GM10266 (cell line): ENCODE measurements around the gene LAMTOR2.

Experiments
- DNase-seq: peaks from one replicate; pipeline ENCODE4 v3.0.0; 2012; ENCODE audit errors: extremely low spot score
- TF ChIP-seq, protein P1 (sequence below): IDR thresholded peaks from 2 replicates; pipeline ENCODE4 v1.5.1; 2012; ENCODE audit warnings: mild to moderate bottlenecking, low read depth; ENCODE audit not compliant: control insufficient read depth, insufficient read depth; ENCODE audit errors: missing control alignments

LAMTOR2 gene

DNA sequence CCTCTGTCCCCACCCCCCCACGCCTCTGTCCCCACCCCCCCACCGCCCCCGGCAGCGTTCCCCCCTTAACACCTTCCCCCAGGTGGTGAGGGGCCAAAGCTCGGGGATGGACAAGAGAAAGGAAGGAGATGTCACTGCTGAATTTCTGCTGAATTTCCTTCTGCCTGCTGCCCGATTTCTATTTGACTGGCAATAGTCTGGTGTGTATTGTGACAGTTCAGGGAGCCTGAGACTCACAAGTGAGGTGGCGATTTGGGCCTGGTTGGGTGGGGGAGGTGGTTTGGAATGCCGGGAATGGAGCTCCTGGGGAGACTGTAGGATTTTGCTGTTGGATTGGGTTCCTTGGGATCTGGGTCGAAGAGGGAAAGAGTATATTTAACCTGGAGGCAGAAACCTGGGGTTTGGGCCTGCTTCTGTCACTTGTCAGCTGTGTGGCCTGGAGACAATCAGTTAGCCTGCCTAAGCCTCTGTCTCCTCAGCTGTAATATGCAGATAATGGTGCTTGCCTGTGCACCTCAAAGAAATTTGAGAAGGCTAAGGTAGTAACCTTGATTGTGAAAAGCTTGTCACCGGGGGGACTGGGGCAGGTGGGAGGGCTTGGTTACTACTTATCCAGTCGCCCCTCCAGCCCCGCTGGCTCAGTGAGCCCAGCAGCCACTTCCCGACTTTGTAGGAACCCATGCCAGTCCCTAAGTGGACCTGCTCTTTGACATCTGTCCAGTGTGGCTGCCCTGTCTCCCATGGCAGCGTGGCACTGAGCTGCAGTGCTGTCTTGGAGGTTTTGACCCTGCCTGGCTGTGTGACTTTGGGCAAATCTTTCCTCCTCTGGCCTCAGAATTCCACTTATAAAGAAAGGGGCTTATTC, 52.3 kb downstream of the LAMTOR2 start:
- TF ChIP-seq, protein P1, sequence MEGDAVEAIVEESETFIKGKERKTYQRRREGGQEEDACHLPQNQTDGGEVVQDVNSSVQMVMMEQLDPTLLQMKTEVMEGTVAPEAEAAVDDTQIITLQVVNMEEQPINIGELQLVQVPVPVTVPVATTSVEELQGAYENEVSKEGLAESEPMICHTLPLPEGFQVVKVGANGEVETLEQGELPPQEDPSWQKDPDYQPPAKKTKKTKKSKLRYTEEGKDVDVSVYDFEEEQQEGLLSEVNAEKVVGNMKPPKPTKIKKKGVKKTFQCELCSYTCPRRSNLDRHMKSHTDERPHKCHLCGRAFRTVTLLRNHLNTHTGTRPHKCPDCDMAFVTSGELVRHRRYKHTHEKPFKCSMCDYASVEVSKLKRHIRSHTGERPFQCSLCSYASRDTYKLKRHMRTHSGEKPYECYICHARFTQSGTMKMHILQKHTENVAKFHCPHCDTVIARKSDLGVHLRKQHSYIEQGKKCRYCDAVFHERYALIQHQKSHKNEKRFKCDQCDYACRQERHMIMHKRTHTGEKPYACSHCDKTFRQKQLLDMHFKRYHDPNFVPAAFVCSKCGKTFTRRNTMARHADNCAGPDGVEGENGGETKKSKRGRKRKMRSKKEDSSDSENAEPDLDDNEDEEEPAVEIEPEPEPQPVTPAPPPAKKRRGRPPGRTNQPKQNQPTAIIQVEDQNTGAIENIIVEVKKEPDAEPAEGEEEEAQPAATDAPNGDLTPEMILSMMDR = no peak
- no peak for DNase-seq

DNA sequence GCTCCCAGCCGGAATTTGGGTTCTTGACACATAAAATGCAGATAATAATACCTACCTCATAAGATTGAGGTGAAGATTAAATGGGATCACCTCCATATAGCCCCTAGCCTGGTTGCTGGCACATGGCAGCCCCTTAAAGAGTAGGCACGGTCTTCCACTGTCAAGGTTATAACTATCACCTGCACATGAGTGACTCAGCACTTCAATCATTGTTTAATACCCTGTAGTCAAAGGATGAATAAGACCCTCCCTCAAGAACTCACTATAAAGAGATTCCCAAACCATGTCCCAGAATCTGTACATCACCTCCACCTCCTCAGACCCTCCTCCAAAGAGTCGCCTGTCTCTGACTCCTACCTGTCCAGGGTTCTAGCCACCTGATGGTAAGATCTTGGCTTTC, 53.5 kb downstream of the LAMTOR2 start:
- TF ChIP-seq, protein P1 = no peak
- DNase-seq = no peak
